Prostate gland (tissue), 2 donors: ENCODE results near the gene PAPPA2.

ENCODE experiments used
- CTCF ChIP-seq, 4 experiments: fragments of 200-600 bp in 2 of 4; fragments of 450-650 bp in 2 of 4; sonication (generic) in 2 of 4; IDR thresholded peaks; 1 replicate in 3 of 4; 2 replicates in 1 of 4; pipeline ENCODE4 v1.5.1; 2016 to 2019; ENCODE audit warnings: antibody characterized with exemption in 4 of 4, mild to moderate bottlenecking in 2 of 4, moderate library complexity in 2 of 4
- POLR2AphosphoS5 ChIP-seq: sonication (generic); formaldehyde crosslinking; IDR thresholded peaks from one replicate; pipeline ENCODE4 v1.6.1; 2017; ENCODE audit warnings: antibody characterized with exemption

GRCh38 chr1:176774224-176774623, 311.2 kb downstream of the PAPPA2 start:
- TF ChIP-seq CTCF (IDR thresholded peaks at IDR 0.05) (no peak), POLR2AphosphoS5 (no peak)
